ENCODE measurements around the gene LMCD1.

Gene LMCD1

GRCh38 chr3:8505621-8506020 is 4.0 kb downstream of the LMCD1 start:
- DNase-seq (ENCODE audit: low read depth) = no peak

- no peak for DNase-seq (ENCODE audit: low read depth)
Observed at GRCh38 chr3:8506571-8507061, 5.0 kb downstream of the LMCD1 start.

GRCh38 chr3:8507496-8507895 is 5.9 kb downstream of the LMCD1 start:
- no peak for DNase-seq (ENCODE audit: low read depth)

GRCh38 chr3:8509961-8510360 is 8.3 kb downstream of the LMCD1 start:
- no peak for DNase-seq (ENCODE audit: low read depth)

GRCh38 chr3:8512234-8512633 is 10.6 kb downstream of the LMCD1 start:
- no peak for DNase-seq (ENCODE audit: low read depth)

- no peak for DNase-seq (ENCODE audit: low read depth)
Observed at GRCh38 chr3:8516047-8516661, 14.5 kb downstream of the LMCD1 start.

GRCh38 chr3:8516783-8517182 is 15.2 kb downstream of the LMCD1 start:
- DNase-seq (ENCODE audit: low read depth) = no peak

GRCh38 chr3:8517487-8517886 is 15.9 kb downstream of the LMCD1 start:
- DNase-seq (ENCODE audit: low read depth) = no peak

GRCh38 chr3:8518138-8518537 is 16.5 kb downstream of the LMCD1 start:
- DNase-seq (ENCODE audit: low read depth) = no peak

GRCh38 chr3:8519156-8519555 is 17.5 kb downstream of the LMCD1 start:
- DNase-seq (ENCODE audit: low read depth) = no peak

- no peak for DNase-seq (ENCODE audit: low read depth)
Observed at GRCh38 chr3:8519774-8520448, 18.3 kb downstream of the LMCD1 start.

GRCh38 chr3:8520816-8521403 is 19.3 kb downstream of the LMCD1 start:
- no peak for DNase-seq (ENCODE audit: low read depth)

GRCh38 chr3:8523041-8523440 is 21.4 kb downstream of the LMCD1 start:
- DNase-seq (ENCODE audit: low read depth) = no peak

- DNase-seq (ENCODE audit: low read depth) = no peak
Observed at GRCh38 chr3:8524249-8524648, 22.6 kb downstream of the LMCD1 start.

- no peak for DNase-seq (ENCODE audit: low read depth)
Observed at GRCh38 chr3:8524656-8525399, 23.2 kb downstream of the LMCD1 start.

GRCh38 chr3:8525893-8526292 is 24.3 kb downstream of the LMCD1 start:
- no peak for DNase-seq (ENCODE audit: low read depth)

- DNase-seq (ENCODE audit: low read depth) = no peak
Observed at GRCh38 chr3:8529181-8529637, 27.6 kb downstream of the LMCD1 start.

GRCh38 chr3:8529738-8530525 is 28.3 kb downstream of the LMCD1 start:
- no peak for DNase-seq (ENCODE audit: low read depth)

- no peak for DNase-seq (ENCODE audit: low read depth)
Observed at GRCh38 chr3:8530581-8530980, 29.0 kb downstream of the LMCD1 start.

GRCh38 chr3:8532251-8532871 is 30.7 kb downstream of the LMCD1 start:
- DNase-seq (ENCODE audit: low read depth) = no peak
